Middle frontal gyrus (tissue), 1 donor: ENCODE data around the gene MOV10.

Experiments used
- DNase-seq: peaks from one replicate; pipeline ENCODE4 v3.0.0-alpha.2; 2015; ENCODE audit warnings: low spot score; ENCODE audit errors: extremely low spot score

MOV10 gene

GRCh38 chr1:112673592-112674439 is 643 bp upstream of the MOV10 start:
- no peak for DNase-seq

GRCh38 chr1:112674986-112675727 is 698 bp downstream of the MOV10 start:
- DNase-seq, result no peak

GRCh38 chr1:112675728-112676381 is 1.4 kb downstream of the MOV10 start:
- no peak for DNase-seq

- DNase-seq, result no peak
These were observed 2.1 kb downstream of the MOV10 start for GRCh38 chr1:112676543-112676942.

GRCh38 chr1:112677501-112677900 is 3.0 kb downstream of the MOV10 start:
- no peak for DNase-seq

GRCh38 chr1:112678605-112679004 is 4.1 kb downstream of the MOV10 start:
- DNase-seq, result no peak

- DNase-seq, result no peak
These were observed 11.5 kb downstream of the MOV10 start for GRCh38 chr1:112685913-112686312.

GRCh38 chr1:112686417-112686816 is 12.0 kb downstream of the MOV10 start:
- no peak for DNase-seq

- no peak for DNase-seq
These were observed 12.4 kb downstream of the MOV10 start for GRCh38 chr1:112686835-112687234.

GRCh38 chr1:112687361-112687760 is 12.9 kb downstream of the MOV10 start:
- no peak for DNase-seq

GRCh38 chr1:112687785-112688496 is 13.5 kb downstream of the MOV10 start:
- no peak for DNase-seq

- no peak for DNase-seq
These were observed 14.3 kb downstream of the MOV10 start for GRCh38 chr1:112688781-112689193.

GRCh38 chr1:112689196-112689841 is 14.9 kb downstream of the MOV10 start:
- DNase-seq, result no peak

GRCh38 chr1:112689842-112690237 is 15.4 kb downstream of the MOV10 start:
- DNase-seq, result no peak

- no peak for DNase-seq
These were observed 18.2 kb downstream of the MOV10 start for GRCh38 chr1:112692681-112693080.

- no peak for DNase-seq
These were observed 19.4 kb downstream of the MOV10 start for GRCh38 chr1:112693821-112694220.

- DNase-seq, result no peak
These were observed 20.0 kb downstream of the MOV10 start for GRCh38 chr1:112694363-112694929.

- no peak for DNase-seq
These were observed 20.8 kb downstream of the MOV10 start for GRCh38 chr1:112695276-112695675.

GRCh38 chr1:112696578-112697314 is 22.3 kb downstream of the MOV10 start:
- DNase-seq, result no peak

GRCh38 chr1:112697781-112698201 is 23.3 kb downstream of the MOV10 start:
- no peak for DNase-seq
